DMS 273 (cell line): ENCODE results near the gene RANBP1.
A peak's percentile ranks its signal among the peaks of the same experiment; 100 is the strongest.

ENCODE experiments used
- DNase-seq: peaks from one replicate; lab custom pipeline; 2025; ENCODE audit not compliant: unreplicated experiment; lab: John Stamatoyannopoulos, UW

RANBP1 gene

DNA sequence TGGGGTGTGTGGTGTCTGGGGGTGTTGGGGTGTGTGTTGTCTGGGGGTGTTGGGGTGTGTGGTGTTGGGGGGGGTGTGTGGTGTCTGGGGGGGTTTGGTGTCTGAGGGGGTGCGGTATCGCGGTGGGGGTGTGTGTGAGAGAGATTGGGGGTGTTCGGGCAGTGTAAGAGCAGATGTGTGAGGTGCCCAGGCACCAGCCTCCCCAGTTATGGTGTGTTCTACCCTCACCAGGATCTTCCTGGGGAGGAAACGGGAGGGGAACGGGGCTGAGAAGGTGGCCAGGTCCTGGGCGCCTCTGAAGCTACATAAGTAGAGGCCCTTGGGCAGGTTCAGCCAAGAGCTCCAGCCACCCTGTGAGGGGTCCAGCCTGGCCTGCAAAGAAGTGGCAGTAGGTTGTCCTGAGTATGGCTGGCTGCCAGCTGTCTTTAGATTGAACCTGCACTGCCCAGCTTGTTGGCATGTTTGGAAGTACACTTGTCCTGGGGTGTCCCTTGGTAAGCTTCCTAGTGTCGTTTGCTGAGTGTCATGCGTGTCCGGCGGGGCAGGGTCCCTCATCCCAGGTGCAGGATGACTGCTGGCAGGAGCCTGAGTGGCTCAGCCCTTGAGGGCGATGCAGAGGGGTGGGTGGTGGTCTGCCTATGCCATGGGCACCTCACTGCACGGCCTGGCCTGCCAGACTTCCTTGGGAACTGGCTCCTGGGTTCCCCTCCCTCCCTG lies 7.6 kb downstream of the RANBP1 start:
- no peak for DNase-seq

- no peak for DNase-seq
These were observed 8.3 kb downstream of the RANBP1 start for GRCh38 chr22:20124083-20124787.

- DNase-seq, result no peak
These were observed 9.6 kb downstream of the RANBP1 start for GRCh38 chr22:20125201-20126174.

- DNase-seq, result peak; percentile 36
These were observed 10.6 kb downstream of the RANBP1 start for GRCh38 chr22:20126284-20127029.

DNA sequence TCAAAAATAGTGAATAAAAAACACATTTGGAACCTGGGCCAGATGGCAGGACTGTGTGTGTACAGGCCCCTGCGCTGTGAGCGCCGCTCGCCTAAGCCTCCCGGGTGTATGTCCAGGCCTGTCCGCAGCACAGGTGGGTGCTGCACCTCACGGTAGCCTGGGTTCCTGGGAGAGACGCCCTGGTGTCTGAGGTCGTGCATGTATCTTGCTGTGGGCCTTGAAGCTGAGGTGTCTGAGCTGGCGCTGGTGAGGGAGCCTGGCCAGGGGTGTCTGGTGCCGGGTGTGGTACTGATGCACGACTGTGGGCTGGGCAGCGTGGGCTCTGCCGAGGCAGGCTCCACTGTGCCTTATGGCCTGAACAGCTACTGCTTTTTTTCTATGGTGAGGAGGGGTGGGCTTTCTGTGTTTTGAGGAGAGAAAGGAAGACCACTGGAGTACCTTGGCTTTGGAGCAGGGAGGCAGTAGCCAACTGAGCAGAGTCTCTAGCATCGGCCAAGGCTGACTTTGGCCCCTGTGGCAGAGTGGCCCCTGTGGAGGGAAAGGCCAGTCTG lies 11.5 kb downstream of the RANBP1 start:
- DNase-seq, result no peak

- peak; percentile 40 for DNase-seq
These were observed 12.1 kb downstream of the RANBP1 start for GRCh38 chr22:20127869-20128618.

GRCh38 chr22:20128619-20128901 lies 12.7 kb downstream of the RANBP1 start:
- DNase-seq, result no peak

DNA sequence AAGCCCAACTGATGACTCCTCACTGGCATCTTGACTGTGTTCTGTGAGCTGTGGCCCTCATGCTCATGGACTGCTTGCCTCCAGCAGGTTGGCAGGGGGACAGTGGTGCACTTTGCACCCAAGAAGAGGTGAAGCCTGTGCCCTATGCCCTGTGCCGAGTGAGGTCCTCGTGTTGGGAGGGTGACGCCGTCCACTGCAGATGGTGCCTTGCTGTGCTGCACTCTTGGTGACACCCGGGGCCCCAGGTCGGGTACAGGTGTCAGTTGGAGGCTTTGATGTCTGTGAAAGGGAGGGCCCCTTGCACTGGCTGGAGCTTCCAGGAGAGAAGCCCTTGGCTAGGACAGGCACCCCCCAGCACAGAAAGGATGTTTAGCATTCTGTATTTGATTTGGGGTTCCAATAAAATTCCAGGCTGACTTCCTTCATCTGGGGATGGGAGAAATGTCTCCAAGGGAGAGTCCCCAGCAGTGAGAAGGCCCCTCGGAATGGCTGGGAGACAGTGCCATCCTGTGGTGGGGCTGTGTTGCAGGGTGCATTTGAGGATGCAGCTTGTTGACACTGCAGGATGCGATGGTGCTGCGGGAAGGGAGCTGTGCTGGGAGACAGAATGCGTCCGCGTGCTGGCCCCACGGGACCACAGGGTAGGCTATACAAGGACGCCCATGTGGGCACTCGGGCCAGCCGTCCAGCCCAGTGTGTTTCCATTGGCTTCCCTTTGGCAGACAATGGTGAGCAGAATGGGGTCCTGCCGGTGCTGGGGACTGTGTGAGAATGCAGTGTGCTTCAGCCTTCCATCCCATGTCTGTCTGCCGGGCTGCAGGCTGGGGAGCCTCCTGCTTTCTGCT lies 13.2 kb downstream of the RANBP1 start:
- DNase-seq, result peak; percentile 73

DNA sequence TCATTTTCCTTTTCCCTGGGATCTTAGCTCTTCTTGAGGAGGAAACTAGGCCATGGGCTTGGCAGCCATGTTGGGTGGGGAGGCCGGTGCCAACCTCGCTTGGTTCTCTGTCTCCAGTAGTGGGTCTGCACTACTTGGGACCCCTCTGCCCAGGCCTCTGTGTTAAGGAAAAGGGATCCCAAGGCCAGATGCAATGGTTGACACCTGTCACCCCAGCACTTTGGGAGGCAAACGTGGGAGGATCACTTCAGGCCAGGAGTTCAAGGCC lies 13.8 kb downstream of the RANBP1 start:
- no peak for DNase-seq

DNA sequence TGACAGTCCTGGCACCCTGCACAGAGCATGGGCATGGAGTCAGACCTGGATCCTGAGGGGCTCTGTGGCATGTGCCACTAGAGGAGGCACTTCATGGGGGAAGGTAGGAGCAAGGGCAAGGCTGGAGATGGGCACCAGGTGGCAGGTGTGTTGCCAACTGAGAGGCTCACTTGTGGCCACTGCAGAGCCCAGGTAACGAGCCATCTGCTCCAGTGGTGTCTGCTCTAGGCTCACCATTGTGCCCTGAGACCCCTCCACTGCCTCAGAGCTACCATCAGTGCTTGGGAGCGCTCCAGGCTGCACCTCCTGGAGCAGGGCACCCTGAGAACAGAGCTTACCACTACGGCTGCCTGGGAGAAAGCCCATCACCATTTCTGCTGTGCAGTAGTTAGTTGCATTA lies 14.4 kb downstream of the RANBP1 start:
- DNase-seq, result peak; percentile 40

- DNase-seq, result peak; percentile 69
These were observed 15.1 kb downstream of the RANBP1 start for GRCh38 chr22:20130731-20131596.

GRCh38 chr22:20131597-20131858 lies 15.6 kb downstream of the RANBP1 start, which contains the start of gene ZDHHC8:
ZDHHC8 (plus strand) TSS chr22:20131804; CDS start chr22:20131948, 144 bp downstream.
- DNase-seq, result no peak

DNA sequence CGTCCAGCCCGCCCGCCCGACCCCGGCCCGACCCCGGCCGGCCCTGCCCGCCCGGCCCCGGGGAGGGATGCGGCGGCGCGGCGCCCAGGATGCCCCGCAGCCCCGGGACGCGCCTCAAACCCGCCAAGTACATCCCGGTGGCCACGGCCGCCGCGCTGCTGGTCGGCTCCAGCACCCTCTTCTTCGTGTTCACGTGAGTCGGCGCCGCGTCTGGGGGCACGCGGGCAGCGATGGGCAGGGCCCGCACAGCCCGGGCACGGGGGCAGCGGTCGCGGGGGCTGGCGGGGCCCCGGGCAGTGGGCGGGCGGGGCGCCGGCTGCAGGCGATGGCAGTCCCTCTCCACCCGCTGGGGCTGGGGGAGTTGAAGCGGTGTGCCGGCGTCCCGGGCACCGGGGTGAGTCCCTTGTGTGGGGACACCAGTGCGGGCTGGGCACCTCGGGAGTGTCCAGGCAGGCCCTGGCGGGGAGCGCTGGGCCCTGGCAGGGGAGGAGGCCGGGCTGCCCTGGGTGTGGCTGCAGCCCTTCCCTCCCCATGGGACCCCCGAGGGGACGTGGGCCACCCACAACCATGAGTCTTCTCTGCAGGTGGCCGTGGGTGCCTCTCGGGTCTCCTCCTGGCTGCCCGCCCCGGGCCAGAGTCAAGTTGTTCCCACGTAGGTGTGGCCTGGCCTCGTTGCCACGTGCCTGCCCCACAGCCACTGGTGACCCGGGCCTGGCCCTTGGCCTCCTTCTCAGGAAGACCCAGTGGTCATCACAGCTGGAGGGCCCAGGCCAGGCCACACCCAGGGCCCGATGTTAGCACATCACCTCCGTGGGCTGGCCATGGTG lies 16.2 kb downstream of the RANBP1 start:
- DNase-seq, result no peak

DNA sequence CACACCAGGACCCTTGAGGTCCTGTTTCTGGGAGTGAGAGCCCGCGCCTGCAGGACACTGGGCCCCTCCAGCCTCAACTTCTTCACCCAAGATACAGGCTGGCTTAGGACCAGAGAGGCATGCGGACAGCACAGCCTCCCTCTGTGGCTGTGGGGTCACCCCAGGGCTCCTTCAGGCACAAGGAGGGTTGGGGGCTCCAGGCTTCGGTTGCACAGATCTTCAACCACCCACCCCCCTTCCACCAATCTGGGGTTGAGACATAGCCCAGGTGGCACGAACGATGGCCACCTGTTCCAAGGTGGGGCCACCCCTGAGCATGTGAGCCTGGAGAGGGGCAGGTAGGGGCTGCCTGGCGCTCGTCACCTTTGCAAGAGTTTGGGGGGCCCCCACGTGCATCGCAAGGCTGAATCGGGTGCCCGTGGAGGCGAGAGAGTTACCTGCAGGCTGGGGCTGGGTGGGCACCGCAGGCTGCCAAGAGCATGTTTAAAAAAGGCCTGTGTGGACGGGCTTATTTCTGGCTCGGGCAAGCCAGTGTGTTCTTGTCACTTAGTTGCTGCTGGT lies 16.9 kb downstream of the RANBP1 start:
- no peak for DNase-seq

- DNase-seq, result no peak
These were observed 18.1 kb downstream of the RANBP1 start for GRCh38 chr22:20133930-20134549.

GRCh38 chr22:20135265-20135664 lies 19.4 kb downstream of the RANBP1 start:
- no peak for DNase-seq
